Calu3 (cell line): ENCODE data around the gene HNRNPUL2. TPM values are rescaled to one million over a fixed set of nuclear protein-coding genes. Genes with fewer than 3 reads are reported as not detected.
"Not testable (repeated sequence)": the region's sequence is repeated elsewhere in the genome, so short reads cannot be mapped to it uniquely, and the experiment has no call there.

ENCODE experiments used
- BruUV-seq: library from RNA; stranded (reverse); fragments of 400-500 nt; replicated peaks from 2 replicates; lab custom pipeline; 2021; lab: Mats Ljungman, UMichigan
- CTCF ChIA-PET: fragments of 300-600 bp; sonication (Branson Sonifier 250); formaldehyde crosslinking; loops from one replicate; lab custom pipeline; 2022; ENCODE audit warnings: antibody characterized with exemption; lab: Charles Lee
- DNase-seq: peaks from one replicate; pipeline ENCODE4 v3.0.0; 2022
- H3K27ac Mint-ChIP-seq: one replicate; pipeline ENCODE4 v1.8.0; 2022; ENCODE audit warnings: mixed read lengths; ENCODE audit not compliant: unreplicated experiment
- H3K27me3 Mint-ChIP-seq: one replicate; pipeline ENCODE4 v1.8.0; 2022; ENCODE audit warnings: mixed read lengths; ENCODE audit not compliant: unreplicated experiment
- H3K36me3 Mint-ChIP-seq: one replicate; pipeline ENCODE4 v1.8.0; 2022; ENCODE audit warnings: mild to moderate bottlenecking, moderate library complexity, mixed read lengths; ENCODE audit not compliant: insufficient read depth, unreplicated experiment
- H3K4me1 Mint-ChIP-seq: one replicate; pipeline ENCODE4 v1.8.0; 2022; ENCODE audit warnings: mild to moderate bottlenecking, low read depth, mixed read lengths; ENCODE audit not compliant: unreplicated experiment
- H3K4me3 Mint-ChIP-seq: one replicate; pipeline ENCODE4 v1.8.0; 2022; ENCODE audit warnings: mild to moderate bottlenecking, low read depth, moderate library complexity, mixed read lengths; ENCODE audit not compliant: unreplicated experiment
- H3K9me3 Mint-ChIP-seq: one replicate; pipeline ENCODE4 v1.8.0; 2022; ENCODE audit warnings: low read depth, mixed read lengths; ENCODE audit not compliant: unreplicated experiment
- CTCF ChIP-seq: fragments of 200-600 bp; IDR thresholded peaks from one replicate; pipeline ENCODE4 v1.8.0; 2022; ENCODE audit warnings: antibody characterized with exemption; ENCODE audit not compliant: unreplicated experiment
- intact Hi-C: fragments of 100-400 bp; cut with micrococcal nuclease; formaldehyde crosslinking; loops from one replicate; pipeline ENCODE4 v1.10.0; 2022; ENCODE audit not compliant: unreplicated experiment
- total RNA-seq: library from RNA; stranded (reverse); gene quantifications from 2 replicates; pipeline ENCODE4 v1.2.3, GENCODE V29; 2022

HNRNPUL2 gene
- total RNA-seq, 1 experiment from 2014 or later: 52.7 TPM

DNA sequence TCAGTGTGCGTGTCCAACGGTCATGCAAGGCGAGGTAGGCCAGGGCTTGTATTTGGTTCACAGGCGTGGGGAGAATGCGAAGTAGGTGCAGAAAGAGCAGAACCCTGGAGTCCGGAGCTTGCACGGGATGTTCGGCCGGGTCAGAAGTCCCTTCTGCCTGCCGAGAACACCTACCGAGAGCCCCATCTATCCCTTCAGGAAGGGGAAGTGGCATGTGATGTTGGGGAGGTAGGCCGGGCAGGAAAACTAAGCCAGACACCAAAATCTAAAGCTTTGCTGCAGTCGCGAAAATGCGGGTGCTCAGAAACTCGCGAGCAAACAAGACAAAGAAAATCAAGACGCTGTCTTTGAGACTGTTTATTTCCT is 43.5 kb upstream of the HNRNPUL2 start:
- Mint-ChIP-seq H3K9me3 (no peaks in the 10 kb centered on the region), H3K4me3 (peak overlapping the region; percentile 98), H3K4me1 (peaks cover 14% of the 10 kb centered on the region), H3K36me3 (peaks cover 61% of the 10 kb centered on the region), H3K27me3 (no peaks in the 10 kb centered on the region), H3K27ac (peak overlapping the region; percentile 99)
- CTCF ChIA-PET: interaction anchor here (0.8 to 2.2 kb wide), 5 partner anchors 9 to 71 kb away, joined by 3 to 10 read pairs (median 7); partner anchors contain the start of genes POLR2G, TMEM179B and ZBTB3
- intact Hi-C loops: no loop called here
- no peak for DNase-seq
- TF ChIP-seq CTCF: no peak
- BruUV-seq: no TSS peak

- DNase-seq, H3K27me3 Mint-ChIP-seq, BruUV-seq, H3K9me3 Mint-ChIP-seq, intact Hi-C loops: not testable (repeated sequence)
- peaks cover 30% of the 10 kb centered on the region for H3K36me3 Mint-ChIP-seq
- H3K4me1 Mint-ChIP-seq: peaks cover 14% of the 10 kb centered on the region
- CTCF ChIA-PET: interaction anchor here (1.6 kb wide), 1 partner anchor 26 kb away, joined by 7 read pairs; the partner anchor contains the start of gene TMEM179B
- H3K27ac Mint-ChIP-seq: peak overlapping the region; percentile 97
- peak overlapping the region; percentile 98 for H3K4me3 Mint-ChIP-seq
These were observed 33.6 kb upstream of the HNRNPUL2 start for GRCh38 chr11:62760867-62761227.

DNA sequence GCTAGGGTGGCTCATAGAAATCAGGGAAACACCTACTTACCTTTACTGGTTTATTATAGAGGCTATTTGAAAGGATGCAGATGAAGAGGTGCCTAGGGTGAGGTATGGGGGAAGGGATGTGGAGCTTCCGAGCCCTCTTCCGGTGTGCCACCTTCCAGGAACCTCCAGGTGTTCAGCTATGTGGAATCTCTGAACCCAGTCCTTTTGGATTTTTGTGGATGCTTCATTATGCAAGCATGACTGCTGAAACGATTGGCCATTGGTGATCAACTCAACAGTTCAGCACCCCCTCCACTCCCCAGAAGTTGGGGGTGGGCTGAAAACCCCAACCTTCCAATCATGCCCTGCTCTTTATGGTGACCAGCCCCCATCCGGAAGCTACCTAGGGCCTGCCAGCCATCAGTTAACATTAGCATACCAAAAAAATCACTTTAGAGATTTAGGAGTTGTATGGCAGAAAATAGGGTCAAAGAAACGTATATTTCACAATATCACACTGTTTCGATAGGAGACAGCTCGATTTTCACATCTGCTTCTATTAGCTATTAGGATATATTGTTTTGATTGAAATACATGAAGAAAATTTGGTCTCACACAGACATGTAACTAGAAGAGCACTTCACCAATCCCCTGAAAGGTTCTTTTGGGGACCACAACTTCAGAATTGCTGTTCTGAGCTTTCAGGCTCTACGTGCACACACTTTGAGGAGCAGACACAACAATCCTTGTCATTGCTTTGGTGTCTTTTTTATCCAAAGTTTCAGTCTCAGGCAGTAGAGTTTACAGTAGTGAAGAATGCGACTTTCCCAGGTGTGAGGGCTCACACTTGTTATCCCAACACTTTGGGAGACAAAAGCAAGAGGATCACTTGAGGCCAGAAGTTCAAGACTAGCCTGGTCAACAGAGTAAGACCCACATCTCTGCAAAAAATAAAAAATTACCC is 30.9 kb upstream of the HNRNPUL2 start:
- no peak for DNase-seq
- peaks cover 14% of the 10 kb centered on the region for H3K4me1 Mint-ChIP-seq
- H3K4me3 Mint-ChIP-seq: no peak overlapping the region
- H3K9me3 Mint-ChIP-seq: no peaks in the 10 kb centered on the region
- no peak overlapping the region for H3K27ac Mint-ChIP-seq
- no peaks in the 10 kb centered on the region for H3K27me3 Mint-ChIP-seq
- peaks cover 33% of the 10 kb centered on the region for H3K36me3 Mint-ChIP-seq
- intact Hi-C loops: no loop called here
- TF ChIP-seq CTCF: no peak
- CTCF ChIA-PET: no interaction called here
- no TSS peak for BruUV-seq

GRCh38 chr11:62755086-62755615 is 27.9 kb upstream of the HNRNPUL2 start:
- Mint-ChIP-seq H3K27ac (no peak overlapping the region), H3K9me3 (no peaks in the 10 kb centered on the region), H3K27me3 (no peaks in the 10 kb centered on the region), H3K4me3 (peak overlapping the region; percentile 16), H3K36me3 (peaks cover 12% of the 10 kb centered on the region), H3K4me1 (no peaks in the 10 kb centered on the region)
- no peak for TF ChIP-seq CTCF
- no TSS peak for BruUV-seq
- DNase-seq: no peak
- intact Hi-C loops: no loop called here
- CTCF ChIA-PET: interaction anchor here (0.6 kb wide), 1 partner anchor 879 kb away, joined by 7 read pairs; no protein-coding TSS in a partner anchor
